ENCODE data around the gene DGKH.
"Not testable (repeated sequence)": the region's sequence is repeated elsewhere in the genome, so short reads cannot be mapped to it uniquely, and the experiment has no call there.

The DGKH gene

GRCh38 chr13:42076309-42076713, 27.9 kb downstream of the DGKH start:
- DNase-seq = no peak

DNA sequence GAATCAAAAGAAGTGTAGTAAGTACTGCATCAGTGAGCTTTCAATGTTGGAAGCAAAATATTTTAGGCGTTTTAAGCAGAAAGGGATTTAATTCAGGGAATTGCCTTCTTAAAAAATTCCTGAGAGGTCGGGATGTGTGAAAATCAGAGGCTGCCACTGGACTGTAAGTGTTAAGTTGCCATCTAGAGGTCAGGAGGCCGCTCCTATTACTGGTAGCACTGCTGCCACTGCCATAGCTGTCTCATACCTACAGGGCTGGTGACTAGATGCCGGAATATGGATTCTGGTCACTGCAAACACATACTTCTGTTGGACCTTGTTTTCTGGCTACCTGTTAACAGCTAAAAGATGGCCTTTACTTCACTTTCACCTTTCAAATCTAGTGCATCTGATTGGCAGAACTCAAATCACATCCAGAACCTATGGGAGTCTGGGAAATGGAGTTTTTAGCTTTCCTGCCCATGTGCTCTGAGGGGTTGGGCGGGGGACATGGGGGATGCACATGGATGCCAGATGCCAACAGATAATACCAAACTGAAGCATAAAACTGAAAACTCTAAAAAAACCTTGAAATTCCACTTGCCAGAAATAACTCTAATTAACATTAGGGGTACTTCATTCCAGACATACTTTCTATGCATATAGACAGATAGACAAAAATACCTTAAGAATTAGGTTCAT, 29.8 kb downstream of the DGKH start:
- DNase-seq = no peak

DNA sequence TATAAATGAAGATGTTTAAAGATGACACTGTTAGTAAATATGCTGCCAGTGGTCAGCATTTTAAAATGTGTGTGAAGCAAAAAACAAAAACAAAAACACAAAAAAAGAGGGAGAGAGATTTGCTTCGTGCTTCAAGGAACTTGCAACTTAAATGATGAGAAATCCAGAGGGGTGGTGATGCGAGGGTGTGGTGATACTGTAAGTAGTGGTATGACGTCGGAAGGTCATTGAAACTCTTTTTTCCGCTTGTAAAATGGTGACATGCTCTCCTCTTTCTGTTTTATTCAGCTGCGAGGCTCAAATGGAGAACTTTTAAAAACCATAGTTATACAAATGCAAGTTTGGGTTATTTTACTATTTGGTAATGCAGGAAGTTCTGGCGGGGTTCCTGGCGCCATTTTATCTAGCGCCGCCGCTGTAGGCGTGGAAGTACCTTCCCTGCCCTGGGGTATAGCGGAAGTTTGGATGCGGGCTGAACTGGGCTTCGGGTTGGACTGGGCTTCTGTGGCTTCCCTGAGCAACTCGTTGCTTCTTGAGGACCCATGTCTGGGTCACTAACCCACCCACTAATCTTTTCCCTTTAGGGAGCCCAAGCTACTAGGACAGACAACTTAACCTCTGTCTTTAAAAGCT, 34.8 kb downstream of the DGKH start:
- no peak for DNase-seq

GRCh38 chr13:42084722-42085121, 36.3 kb downstream of the DGKH start:
- DNase-seq = no peak

GRCh38 chr13:42086582-42086981, 38.1 kb downstream of the DGKH start:
- no peak for DNase-seq

DNA sequence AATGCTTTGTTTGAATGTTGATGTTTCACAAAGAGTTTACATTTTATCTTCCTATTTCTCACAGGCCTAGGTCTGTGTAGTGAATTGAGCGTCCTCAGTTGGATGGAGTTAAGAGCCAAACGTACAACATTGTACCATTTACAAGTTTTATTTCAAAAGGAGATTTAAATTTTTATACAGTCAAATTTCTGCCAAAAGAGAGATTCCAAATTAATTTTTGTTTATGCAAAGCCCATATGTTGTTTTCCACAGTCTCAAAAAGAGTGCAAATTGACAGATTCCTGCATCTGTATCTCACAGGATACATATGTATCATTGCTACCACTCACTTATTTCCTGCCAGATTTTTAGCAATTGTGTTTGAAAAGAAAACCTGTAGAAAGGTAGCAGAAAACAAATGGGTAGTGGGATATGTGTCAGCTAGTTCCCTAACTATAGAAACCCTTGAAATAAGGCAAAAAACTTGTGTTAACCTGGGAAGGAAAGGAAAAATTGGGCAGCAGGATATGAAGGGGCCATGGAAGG, 46.1 kb downstream of the DGKH start:
- no peak for DNase-seq

DNA sequence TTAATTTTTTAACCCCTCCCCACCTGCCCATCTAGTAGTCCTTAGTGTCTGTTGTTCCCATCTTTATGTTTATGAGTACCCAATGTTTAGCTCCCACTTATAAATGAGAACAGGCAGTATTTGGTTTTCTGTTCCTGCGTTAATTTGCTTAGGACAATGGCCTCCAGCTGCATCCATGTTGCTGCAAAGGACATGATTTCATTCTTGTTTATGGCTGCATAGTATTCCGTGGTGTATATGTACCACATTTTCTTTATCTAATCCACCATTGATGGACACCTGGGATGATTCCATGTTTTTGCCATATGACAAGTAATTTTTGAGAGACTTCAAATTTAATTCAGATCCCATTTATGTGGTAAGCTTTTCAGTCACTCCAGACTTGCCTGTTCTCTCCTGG, 47.8 kb downstream of the DGKH start:
- not testable (repeated sequence) for DNase-seq

GRCh38 chr13:42099962-42100675, 51.7 kb downstream of the DGKH start:
- no peak for DNase-seq

DNA sequence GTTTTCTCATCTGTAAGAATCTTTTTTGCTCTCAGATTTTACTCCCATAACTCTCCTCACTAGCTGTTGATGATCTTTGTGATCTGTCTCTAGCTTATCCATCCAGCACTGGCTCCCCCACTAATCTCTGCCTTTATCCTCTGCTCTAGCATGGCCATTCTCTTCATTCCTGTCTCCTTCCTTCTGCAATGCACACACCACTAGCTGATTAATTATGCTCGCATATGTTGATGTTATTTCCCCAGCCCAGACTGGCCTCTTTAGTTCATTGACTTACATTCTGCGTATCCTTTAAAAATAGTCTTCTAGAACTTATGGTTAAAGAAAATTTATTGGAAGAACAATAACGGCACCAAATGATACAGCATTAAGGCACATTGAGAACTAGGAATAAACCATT, 52.5 kb downstream of the DGKH start:
- no peak for DNase-seq

DNA sequence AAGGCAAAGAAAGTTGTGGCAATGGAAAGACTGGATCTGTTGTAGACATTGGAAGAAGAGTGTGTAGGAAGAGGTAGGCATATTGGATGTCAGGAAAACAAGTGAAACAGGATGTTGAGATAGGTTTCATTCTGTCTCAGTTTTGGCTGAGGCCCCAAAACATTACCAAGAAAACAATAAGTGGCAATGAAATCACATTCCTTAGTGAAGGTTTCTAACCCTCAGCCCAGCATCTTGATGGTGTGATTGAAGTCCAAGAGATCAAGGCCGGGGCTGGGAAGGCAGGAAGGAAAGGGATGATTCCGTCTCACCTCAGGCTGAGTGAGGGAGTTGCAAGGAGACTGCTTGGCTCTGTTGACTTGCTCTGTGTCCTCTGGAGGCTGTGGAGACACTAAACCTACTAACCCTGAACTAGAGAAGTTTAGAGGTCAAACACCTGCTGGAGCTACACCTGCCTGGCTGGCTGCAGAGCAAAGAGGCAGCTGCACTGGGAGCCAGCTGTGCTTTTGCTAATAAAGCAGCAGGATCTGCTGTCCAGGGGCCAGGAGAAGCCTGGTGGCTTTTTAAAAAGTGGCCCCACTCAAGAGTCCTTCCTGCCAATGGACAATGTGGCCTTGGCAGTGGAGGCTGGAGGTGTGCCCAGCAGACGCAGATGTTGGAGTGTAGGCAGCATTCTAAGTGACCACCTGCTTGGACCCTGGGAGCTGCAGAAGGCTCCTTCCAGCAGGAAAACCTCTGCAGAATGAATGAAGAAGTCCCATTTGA, 53.6 kb downstream of the DGKH start:
- no peak for DNase-seq

GRCh38 chr13:42102961-42103865, 54.8 kb downstream of the DGKH start:
- DNase-seq = no peak

DNA sequence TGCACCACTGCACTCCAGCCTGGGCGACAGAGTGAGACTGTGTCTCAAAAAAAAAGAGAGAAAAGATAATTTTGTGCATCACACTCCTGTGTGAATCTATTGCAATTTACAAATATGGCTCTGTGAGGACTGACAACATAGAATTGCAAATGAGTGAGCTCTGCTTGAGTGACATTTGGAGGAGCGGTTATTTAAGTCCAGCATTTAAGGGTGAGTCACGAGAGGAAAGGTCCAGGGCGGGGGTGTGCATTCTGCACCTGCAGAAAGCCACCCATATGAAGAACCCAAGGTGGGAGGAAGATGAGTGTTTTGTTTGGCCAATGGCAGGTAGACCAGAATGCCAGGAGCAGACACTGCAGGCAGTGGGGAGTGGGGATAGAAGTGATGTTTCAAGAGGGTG, 58.5 kb downstream of the DGKH start:
- DNase-seq = no peak

DNA sequence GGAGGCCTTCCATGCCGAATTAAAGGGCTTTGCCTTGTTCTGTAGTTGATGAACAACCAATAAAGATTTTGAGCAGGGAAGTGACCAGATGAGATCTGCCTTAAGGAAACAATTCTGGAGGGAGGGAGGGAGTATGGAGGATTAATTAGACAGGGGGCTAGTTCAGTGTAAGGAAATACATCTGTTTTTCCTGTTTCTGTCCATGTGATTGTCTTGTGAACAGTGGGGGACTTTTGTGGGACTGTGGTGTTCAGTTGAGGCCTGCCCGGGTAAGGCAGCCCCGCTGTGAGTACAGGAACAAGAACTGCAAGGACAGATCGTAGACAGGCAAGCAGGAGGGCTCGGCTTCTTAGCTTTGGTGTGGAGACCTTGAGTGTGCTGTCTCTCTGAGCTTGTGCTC, 59.0 kb downstream of the DGKH start:
- no peak for DNase-seq

- no peak for DNase-seq
Observed at GRCh38 chr13:42108217-42108616, 59.8 kb downstream of the DGKH start.

DNA sequence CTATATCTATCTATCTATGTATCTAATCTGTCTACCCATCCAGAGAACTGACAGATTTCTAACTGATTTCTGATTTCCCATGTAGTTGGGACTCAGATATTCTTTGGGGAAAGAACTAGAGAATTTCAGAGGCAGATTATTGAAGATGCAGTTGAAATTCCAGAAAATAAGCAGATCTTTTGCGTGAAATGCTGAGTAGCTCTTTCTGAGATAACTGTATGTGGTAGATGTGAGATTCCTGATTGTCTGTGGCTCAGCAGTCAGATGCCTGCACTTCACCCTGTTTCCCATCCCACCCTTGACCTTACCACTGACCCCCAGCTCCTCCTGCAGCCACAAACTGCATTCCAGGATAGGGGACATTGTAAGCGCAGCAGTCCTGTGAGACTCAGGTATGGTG, 61.5 kb downstream of the DGKH start:
- DNase-seq = no peak

DNA sequence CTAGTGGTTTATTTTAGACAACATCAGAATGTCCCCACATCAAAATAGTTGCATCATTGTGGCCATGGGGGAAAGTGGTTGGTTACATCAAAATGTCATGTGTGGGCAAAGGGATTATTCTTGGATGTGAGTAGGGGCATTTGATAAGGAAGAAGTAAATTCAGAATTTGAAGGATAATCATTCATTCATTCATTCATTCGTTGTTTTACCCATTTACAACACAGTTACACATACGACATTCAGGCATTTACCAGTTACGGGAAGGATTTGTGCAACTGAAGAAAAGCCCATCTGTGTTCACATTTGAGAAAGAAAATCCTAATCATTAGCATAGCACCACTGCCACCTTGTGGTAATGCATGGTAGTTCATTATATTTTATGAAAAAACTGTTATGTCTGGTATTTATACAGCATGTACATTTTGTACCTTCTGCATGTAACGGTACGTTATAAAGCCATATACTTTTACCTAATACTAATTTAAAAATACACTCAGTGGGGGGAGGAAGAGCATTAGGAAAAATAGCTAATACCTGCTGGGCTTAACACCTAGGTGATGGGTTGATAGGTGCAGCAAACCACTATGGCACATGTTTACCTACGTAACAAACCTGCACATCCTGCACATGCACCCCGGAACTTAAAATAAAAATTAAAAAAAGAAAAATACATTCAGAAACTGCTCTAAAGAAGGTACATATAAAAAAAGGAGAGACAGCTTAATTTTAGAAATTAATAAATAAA, 62.1 kb downstream of the DGKH start:
- peak; percentile 4 for DNase-seq

DNA sequence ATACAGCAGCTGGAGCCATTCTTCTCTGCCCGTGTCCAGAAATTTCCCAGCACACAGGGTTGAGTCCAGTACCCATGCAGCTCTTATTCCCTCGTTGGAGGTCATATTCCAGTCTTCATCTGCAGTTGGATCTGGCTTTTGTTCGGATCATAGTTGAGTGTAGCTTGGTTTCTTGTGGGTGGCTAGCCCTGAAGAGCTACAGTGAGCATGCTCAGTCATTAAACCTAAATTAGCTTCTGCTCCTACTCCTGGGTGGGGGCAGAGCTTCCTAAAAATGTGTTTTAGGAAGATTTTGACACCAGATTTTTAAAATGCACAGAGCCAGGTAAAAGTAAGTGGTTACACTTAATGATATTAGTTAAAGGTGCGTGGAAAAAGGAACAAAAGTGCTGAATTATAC, 64.4 kb downstream of the DGKH start:
- DNase-seq = no peak

DNA sequence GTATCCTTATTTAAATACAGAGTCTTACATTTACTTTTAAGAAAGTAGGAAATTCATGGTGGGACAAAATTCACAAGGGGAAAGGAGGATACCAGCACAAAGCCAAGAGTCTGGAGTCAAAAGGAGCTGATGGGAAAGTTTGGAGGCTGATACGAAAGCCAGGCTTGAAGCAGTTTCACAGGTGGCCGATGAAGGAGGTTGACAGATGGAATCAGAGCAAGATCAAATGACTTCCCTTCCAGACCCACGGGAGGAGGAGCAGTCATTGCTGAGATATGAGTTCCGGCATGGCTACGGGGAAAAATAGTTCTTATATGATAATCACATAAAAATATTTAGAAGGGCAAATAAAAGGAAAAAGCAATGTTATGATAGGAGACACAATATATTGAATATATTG, 65.0 kb downstream of the DGKH start:
- DNase-seq = no peak

DNA sequence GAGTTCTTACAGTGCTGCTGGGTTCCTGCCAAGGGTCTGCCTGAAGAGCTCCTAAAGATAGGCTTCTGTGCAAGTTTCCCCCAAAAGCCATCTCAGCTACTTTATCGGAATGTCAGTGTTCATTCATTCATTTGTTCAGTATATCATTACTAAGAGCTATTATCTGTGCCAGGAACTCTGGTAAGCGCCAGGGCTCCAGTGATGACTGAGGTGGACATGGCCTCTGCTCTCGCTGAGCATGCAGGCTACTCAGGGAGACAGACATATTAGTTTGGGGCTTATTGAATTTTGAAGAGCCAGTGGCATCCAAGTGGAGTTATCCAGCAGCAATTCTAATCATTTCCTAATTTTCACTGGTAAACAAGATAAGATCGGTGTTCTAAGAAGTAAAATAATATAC, 65.8 kb downstream of the DGKH start:
- DNase-seq = no peak

DNA sequence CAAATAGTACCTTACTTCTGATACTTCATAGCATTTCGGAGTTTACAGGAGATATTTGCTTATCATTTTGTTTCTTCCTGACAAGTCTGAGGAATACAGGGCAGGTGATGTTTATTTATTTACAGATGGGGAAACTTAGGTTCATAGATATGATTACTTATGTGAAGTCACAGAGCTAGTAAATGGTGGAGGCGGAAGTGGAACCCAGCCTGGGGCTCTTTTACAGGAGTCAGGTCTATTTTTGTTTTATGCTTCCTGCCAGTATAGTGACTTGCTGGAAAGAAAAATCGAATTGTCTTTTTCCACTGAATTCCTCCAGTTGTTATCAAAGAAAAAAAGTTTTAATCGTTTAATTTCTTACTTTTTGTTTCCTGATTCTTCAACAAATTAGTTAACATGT, 66.5 kb downstream of the DGKH start:
- DNase-seq = no peak

- DNase-seq = no peak
Observed at GRCh38 chr13:42116225-42116624, 67.8 kb downstream of the DGKH start.

DNA sequence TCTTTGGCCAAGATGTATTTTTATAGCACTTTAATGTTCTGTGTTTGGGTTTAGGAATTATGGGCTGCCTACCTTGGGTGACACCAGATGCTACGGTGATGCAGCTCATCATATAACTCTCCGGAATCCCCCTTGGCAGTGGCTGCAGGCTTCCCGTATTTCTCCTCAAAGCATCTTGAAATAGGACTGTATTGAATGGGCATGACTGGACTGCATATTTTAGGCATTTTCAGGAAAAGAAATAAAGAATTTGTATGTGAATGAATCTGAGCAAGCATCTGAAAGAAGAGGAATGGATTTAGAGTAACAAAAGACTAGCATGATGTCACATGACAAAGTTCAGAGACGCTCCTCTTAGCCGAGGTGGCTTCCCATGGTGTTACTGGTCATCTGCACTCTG, 70.6 kb downstream of the DGKH start:
- no peak for DNase-seq
